Measurements from ENCODE around the gene ACO2. TPM values are rescaled to one million over a fixed set of nuclear protein-coding genes. Genes with fewer than 3 reads are reported as not detected.

The ACO2 gene
- total RNA-seq, 1 donor from 2014 or later, result 59.8 TPM

GRCh38 chr22:41543854-41544670 lies 75.1 kb downstream of the ACO2 start, which contains the start of gene POLR3H:
Gene POLR3H (minus strand): TSS chr22:41544470. CDS start chr22:41544101, 369 bp downstream.
- TF ChIP-seq, protein P1, sequence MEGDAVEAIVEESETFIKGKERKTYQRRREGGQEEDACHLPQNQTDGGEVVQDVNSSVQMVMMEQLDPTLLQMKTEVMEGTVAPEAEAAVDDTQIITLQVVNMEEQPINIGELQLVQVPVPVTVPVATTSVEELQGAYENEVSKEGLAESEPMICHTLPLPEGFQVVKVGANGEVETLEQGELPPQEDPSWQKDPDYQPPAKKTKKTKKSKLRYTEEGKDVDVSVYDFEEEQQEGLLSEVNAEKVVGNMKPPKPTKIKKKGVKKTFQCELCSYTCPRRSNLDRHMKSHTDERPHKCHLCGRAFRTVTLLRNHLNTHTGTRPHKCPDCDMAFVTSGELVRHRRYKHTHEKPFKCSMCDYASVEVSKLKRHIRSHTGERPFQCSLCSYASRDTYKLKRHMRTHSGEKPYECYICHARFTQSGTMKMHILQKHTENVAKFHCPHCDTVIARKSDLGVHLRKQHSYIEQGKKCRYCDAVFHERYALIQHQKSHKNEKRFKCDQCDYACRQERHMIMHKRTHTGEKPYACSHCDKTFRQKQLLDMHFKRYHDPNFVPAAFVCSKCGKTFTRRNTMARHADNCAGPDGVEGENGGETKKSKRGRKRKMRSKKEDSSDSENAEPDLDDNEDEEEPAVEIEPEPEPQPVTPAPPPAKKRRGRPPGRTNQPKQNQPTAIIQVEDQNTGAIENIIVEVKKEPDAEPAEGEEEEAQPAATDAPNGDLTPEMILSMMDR (IDR thresholded peaks at IDR 0.05; ENCODE audit: insufficient read depth, low read length, severe bottlenecking), result peak; percentile 79
- DNase-seq (ENCODE audit: low read depth) (peak; percentile 93), FAIRE-seq (no peak)
- Histone ChIP-seq H3K27me3 (ENCODE audit: control insufficient read depth, insufficient read depth, low read length) (no peaks in the 10 kb centered on the region), H3K4me3 (ENCODE audit: low read depth, low read length) (peak within 1 kb of the TSS; percentile 94), H3K36me3 (ENCODE audit: control insufficient read depth, insufficient read depth, low read length) (peaks cover 8% of the 10 kb centered on the region)

DNA sequence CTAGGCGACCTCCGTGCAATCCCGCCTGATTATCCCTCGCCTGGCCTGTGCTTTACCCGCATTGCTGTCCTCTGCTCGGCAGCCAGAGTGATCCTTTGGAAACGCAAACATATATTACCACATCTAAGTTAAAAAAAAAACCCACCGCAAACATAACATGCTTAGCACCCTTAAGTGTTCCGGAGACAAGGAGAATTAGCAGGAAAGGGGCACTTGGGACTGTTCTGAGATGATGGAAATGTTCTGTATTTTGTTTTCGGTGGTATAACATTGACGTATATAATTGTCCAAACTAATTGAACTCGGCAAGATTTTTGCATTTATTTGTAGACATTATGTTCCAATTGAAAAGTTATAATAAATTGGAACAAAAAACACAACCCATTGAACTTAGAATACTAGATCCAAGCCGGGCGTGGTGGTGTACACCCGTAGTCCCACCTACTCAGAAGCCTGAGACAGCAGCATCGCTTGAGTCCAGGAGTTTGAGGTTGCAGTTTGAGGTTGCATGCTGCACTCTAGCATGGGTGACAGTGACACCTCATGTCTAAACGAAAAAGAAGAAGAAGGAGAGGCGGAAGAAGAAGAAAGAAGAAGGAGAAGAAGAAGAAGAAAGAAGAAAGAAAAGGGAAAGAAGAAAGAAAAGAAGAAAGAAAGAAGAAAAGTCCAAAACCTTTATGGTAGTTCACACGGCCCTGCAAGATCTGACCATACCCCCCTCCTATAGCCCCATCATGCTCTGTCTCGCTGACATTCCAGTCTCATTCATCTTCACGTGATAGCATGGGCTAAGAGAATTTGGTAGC lies 76.0 kb downstream of the ACO2 start:
- FAIRE-seq, result no peak
- no peaks in the 10 kb centered on the region for H3K27me3 ChIP-seq (ENCODE audit: control insufficient read depth, insufficient read depth, low read length)
- peak overlapping the region; percentile 94 for H3K4me3 ChIP-seq (ENCODE audit: low read depth, low read length)
- DNase-seq (ENCODE audit: low read depth), result no peak
- TF ChIP-seq, protein P1 (IDR thresholded peaks at IDR 0.05; ENCODE audit: insufficient read depth, low read length, severe bottlenecking), result no peak
- peaks cover 6% of the 10 kb centered on the region for H3K36me3 ChIP-seq (ENCODE audit: control insufficient read depth, insufficient read depth, low read length)

- Histone ChIP-seq H3K4me3 (ENCODE audit: low read depth, low read length) (no peak overlapping the region), H3K27me3 (ENCODE audit: control insufficient read depth, insufficient read depth, low read length) (no peaks in the 10 kb centered on the region), H3K36me3 (ENCODE audit: control insufficient read depth, insufficient read depth, low read length) (no peaks in the 10 kb centered on the region)
- FAIRE-seq (no peak), DNase-seq (ENCODE audit: low read depth) (no peak)
- TF ChIP-seq, protein P1 (IDR thresholded peaks at IDR 0.05; ENCODE audit: insufficient read depth, low read length, severe bottlenecking), result no peak
Observed at GRCh38 chr22:41548830-41549211, 79.9 kb downstream of the ACO2 start.

- Histone ChIP-seq H3K4me3 (ENCODE audit: low read depth, low read length) (no peak overlapping the region), H3K36me3 (ENCODE audit: control insufficient read depth, insufficient read depth, low read length) (no peaks in the 10 kb centered on the region), H3K27me3 (ENCODE audit: control insufficient read depth, insufficient read depth, low read length) (no peaks in the 10 kb centered on the region)
- FAIRE-seq (no peak), DNase-seq (ENCODE audit: low read depth) (no peak)
- TF ChIP-seq, protein P1 (IDR thresholded peaks at IDR 0.05; ENCODE audit: insufficient read depth, low read length, severe bottlenecking), result no peak
Observed at GRCh38 chr22:41550952-41551491, 82.1 kb downstream of the ACO2 start.

GRCh38 chr22:41551877-41552582 lies 83.1 kb downstream of the ACO2 start:
- Histone ChIP-seq H3K4me3 (ENCODE audit: low read depth, low read length) (no peak overlapping the region), H3K36me3 (ENCODE audit: control insufficient read depth, insufficient read depth, low read length) (no peaks in the 10 kb centered on the region), H3K27me3 (ENCODE audit: control insufficient read depth, insufficient read depth, low read length) (no peaks in the 10 kb centered on the region)
- FAIRE-seq (no peak), DNase-seq (ENCODE audit: low read depth) (no peak)
- TF ChIP-seq, protein P1 (IDR thresholded peaks at IDR 0.05; ENCODE audit: insufficient read depth, low read length, severe bottlenecking), result no peak

Data from bronchial epithelial cell (primary cell).